Iris pigment epithelial cell (primary cell): ENCODE results near the gene STAT3.
"Not testable (repeated sequence)": the region's sequence is repeated elsewhere in the genome, so short reads cannot be mapped to it uniquely, and the experiment has no call there.

Experiments
- DNase-seq: peaks from one replicate; pipeline ENCODE4 v3.0.0-alpha.2; 2011; ENCODE audit warnings: low read depth

STAT3 gene

GRCh38 chr17:42348104-42348503 is 40.1 kb downstream of the STAT3 start:
- DNase-seq, result no peak

- DNase-seq, result no peak
Measured at GRCh38 chr17:42347606-42348005, 40.6 kb downstream of the STAT3 start.

GRCh38 chr17:42347198-42347597 is 41.0 kb downstream of the STAT3 start:
- DNase-seq, result peak; percentile 88

- peak; percentile 28 for DNase-seq
Measured at GRCh38 chr17:42346481-42346880, 41.8 kb downstream of the STAT3 start.

- no peak for DNase-seq
Measured at GRCh38 chr17:42345396-42346073, 42.7 kb downstream of the STAT3 start.

- DNase-seq, result peak; percentile 87
Measured at GRCh38 chr17:42342242-42343008, 45.8 kb downstream of the STAT3 start.

- no peak for DNase-seq
Measured at GRCh38 chr17:42341568-42341967, 46.7 kb downstream of the STAT3 start.

- DNase-seq, result no peak
Measured at GRCh38 chr17:42340691-42341127, 47.5 kb downstream of the STAT3 start.

- no peak for DNase-seq
Measured at GRCh38 chr17:42339221-42339620, 49.0 kb downstream of the STAT3 start.

GRCh38 chr17:42338427-42338985 is 49.7 kb downstream of the STAT3 start:
- no peak for DNase-seq

GRCh38 chr17:42337442-42337841 is 50.8 kb downstream of the STAT3 start:
- DNase-seq, result no peak

- no peak for DNase-seq
Measured at GRCh38 chr17:42334677-42335076, 53.6 kb downstream of the STAT3 start.

GRCh38 chr17:42333053-42333452 is 55.2 kb downstream of the STAT3 start:
- DNase-seq, result no peak

GRCh38 chr17:42329025-42329976 is 58.9 kb downstream of the STAT3 start:
- DNase-seq, result peak; percentile 66

GRCh38 chr17:42325026-42325425 is 63.2 kb downstream of the STAT3 start:
- DNase-seq, result peak; percentile 92

- DNase-seq, result no peak
Measured at GRCh38 chr17:42323268-42323773, 64.9 kb downstream of the STAT3 start.

GRCh38 chr17:42322382-42323267 is 65.6 kb downstream of the STAT3 start:
- peak; percentile 91 for DNase-seq

- no peak for DNase-seq
Measured at GRCh38 chr17:42321555-42321954, 66.7 kb downstream of the STAT3 start.

GRCh38 chr17:42317967-42318366 is 70.3 kb downstream of the STAT3 start:
- not testable (repeated sequence) for DNase-seq

- DNase-seq, result no peak
Measured at GRCh38 chr17:42317266-42317845, 70.9 kb downstream of the STAT3 start.
